Measurements from ENCODE around the gene TUBB4B.
"Not testable (repeated sequence)": the region's sequence is repeated elsewhere in the genome, so short reads cannot be mapped to it uniquely, and the experiment has no call there.

The TUBB4B gene

DNA sequence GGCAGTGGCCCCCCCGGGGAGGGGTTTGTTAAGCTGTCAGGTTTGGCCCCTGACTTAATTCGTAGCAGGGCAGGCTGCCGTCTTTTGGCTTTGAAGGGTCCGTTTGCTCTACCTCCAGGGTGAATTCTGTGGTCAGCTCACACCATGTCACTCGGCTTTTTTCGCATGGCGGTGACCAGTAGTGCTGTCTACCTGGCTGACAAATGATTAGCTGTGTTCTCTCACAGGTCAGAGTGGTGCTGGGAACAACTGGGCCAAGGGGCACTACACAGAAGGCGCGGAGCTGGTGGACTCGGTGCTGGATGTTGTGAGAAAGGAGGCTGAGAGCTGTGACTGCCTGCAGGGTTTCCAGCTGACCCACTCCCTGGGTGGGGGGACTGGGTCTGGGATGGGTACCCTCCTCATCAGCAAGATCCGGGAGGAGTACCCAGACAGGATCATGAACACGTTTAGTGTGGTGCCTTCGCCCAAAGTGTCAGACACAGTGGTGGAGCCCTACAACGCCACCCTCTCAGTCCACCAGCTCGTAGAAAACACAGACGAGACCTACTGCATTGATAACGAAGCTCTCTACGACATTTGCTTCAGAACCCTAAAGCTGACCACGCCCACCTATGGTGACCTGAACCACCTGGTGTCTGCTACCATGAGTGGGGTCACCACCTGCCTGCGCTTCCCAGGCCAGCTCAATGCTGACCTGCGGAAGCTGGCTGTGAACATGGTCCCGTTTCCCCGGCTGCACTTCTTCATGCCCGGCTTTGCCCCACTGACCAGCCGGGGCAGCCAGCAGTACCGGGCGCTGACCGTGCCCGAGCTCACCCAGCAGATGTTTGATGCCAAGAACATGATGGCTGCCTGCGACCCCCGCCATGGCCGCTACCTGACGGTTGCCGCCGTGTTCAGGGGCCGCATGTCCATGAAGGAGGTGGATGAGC is 1.4 kb downstream of the TUBB4B start:
- peaks cover 43% of the 10 kb centered on the region for H3K4me1 Mint-ChIP-seq (ENCODE audit: low read depth)
- H3K36me3 Mint-ChIP-seq (ENCODE audit: low read depth) = peaks cover 39% of the 10 kb centered on the region
- intact Hi-C loops (cut with micrococcal nuclease) = no loop called here
- H3K27me3 Mint-ChIP-seq = no peaks in the 10 kb centered on the region
- H3K27ac Mint-ChIP-seq = peak overlapping the region; percentile 90
- H3K4me3 Mint-ChIP-seq = peak overlapping the region; percentile 78
- no peaks in the 10 kb centered on the region for H3K9me3 Mint-ChIP-seq

DNA sequence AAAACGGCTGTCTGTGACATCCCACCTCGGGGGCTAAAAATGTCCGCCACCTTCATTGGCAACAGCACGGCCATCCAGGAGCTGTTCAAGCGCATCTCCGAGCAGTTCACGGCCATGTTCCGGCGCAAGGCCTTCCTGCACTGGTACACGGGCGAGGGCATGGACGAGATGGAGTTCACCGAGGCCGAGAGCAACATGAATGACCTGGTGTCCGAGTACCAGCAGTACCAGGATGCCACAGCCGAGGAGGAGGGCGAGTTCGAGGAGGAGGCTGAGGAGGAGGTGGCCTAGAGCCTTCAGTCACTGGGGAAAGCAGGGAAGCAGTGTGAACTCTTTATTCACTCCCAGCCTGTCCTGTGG is 2.2 kb downstream of the TUBB4B start:
- H3K27ac Mint-ChIP-seq; H3K4me3 Mint-ChIP-seq; intact Hi-C loops (cut with micrococcal nuclease); H3K9me3 Mint-ChIP-seq; H3K27me3 Mint-ChIP-seq: not testable (repeated sequence)
- Mint-ChIP-seq H3K4me1 (ENCODE audit: low read depth) (peaks cover 37% of the 10 kb centered on the region), H3K36me3 (ENCODE audit: low read depth) (peaks cover 39% of the 10 kb centered on the region)

DNA sequence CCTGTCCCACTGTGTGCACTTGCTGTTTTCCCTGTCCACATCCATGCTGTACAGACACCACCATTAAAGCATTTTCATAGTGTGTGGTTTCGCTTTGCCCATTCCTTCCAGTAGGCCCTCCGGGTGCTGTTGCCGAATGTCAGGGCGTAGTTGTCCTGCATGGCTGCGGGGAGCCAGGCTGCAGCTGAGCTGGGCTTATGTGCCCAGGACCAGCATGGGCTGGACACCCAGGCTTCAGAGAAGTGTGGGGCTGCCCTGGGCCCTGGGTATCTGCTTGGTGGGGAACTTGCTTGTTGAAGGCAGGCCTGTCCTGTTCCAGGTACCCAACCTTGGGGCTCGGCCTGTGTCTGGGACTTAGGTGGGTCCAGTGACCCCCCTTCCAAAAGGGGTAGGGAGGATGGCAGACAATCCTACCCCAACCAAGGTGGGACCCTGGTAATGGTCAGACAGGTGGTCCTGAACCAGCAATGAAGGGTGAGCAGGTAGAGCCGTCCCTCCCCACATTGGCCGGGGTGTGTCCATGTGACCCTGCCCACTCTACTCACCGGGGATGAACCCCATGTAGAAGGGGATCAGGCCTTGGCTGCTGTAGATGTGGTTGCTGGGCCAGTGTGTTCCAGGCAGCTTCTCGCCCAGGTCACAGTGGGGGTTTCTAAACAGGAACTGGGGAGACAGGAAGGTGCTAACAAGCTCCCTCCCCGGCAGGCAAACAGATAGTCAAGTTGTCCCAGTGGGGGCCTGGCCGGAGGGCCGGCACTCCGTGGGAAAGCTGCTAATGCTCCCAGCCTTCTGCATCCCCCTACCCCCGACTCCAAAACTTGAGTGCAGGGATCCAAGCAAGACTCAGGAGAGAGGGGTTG is 2.8 kb downstream of the TUBB4B start:
- H3K27me3 Mint-ChIP-seq = no peaks in the 10 kb centered on the region
- peak overlapping the region; percentile 9 for H3K27ac Mint-ChIP-seq
- peak overlapping the region; percentile 24 for H3K4me3 Mint-ChIP-seq
- peaks cover 31% of the 10 kb centered on the region for H3K4me1 Mint-ChIP-seq (ENCODE audit: low read depth)
- intact Hi-C loops (cut with micrococcal nuclease) = no loop called here
- peaks cover 37% of the 10 kb centered on the region for H3K36me3 Mint-ChIP-seq (ENCODE audit: low read depth)
- no peaks in the 10 kb centered on the region for H3K9me3 Mint-ChIP-seq

GRCh38 chr9:137244486-137245449 is 3.7 kb downstream of the TUBB4B start:
- Mint-ChIP-seq H3K36me3 (ENCODE audit: low read depth) (peaks cover 33% of the 10 kb centered on the region), H3K27me3 (no peaks in the 10 kb centered on the region), H3K4me1 (ENCODE audit: low read depth) (peaks cover 26% of the 10 kb centered on the region), H3K4me3 (no peak overlapping the region), H3K27ac (peak overlapping the region; percentile 9), H3K9me3 (no peaks in the 10 kb centered on the region)
- intact Hi-C loops (cut with micrococcal nuclease) = no loop called here

DNA sequence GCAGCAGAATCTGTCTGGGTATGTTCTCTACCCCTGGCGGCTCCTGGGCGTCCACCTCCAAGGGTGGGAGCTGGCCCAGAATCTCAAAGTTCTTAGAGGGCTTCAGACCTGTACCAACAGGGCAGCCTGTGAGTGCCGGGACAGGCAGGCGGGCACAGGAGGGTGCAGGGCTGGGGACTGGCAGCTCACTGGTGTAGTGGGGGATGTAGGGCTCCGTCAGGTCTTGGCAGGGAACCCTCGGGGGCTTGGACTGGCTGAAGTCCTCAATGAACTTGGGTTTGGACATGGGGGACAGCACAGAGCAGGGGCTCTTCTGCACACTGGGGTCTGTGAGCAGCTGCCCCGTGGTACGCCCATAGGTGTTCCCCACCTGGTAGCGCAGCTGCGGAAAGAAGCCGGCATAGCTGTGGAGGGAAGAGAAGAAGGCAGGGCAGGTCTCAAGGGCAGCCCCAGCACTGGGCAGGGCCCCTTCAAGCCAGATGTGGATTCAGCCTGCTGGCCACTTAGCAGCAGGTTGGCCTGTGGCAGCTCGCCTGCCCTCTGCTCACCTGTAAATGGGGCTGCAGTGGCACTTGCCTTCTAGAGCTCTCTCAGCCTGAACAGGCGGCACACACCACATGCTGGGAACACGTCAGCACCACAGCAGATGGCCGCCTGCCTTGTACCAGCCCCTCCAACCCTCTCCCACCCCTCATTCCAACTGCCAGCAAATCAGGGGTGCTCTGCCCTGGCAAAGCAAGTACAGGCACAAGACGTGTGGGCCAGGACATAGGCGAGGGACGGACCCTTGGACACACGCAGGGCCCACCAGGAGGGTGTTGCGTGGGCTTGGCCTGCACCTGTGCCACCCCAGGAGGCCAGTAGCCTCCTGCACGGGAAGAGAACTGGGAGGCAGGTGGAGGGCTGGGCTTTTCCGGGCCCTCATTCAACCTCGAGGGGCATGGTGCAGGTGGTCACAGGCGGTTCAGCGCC is 4.6 kb downstream of the TUBB4B start:
- Mint-ChIP-seq H3K4me1 (ENCODE audit: low read depth) (peaks cover 26% of the 10 kb centered on the region), H3K27me3 (no peaks in the 10 kb centered on the region), H3K4me3 (no peak overlapping the region), H3K36me3 (ENCODE audit: low read depth) (peaks cover 33% of the 10 kb centered on the region), H3K9me3 (no peaks in the 10 kb centered on the region), H3K27ac (no peak overlapping the region)
- intact Hi-C loops (cut with micrococcal nuclease) = no loop called here

- intact Hi-C loops (cut with micrococcal nuclease) = no loop called here
- Mint-ChIP-seq H3K36me3 (ENCODE audit: low read depth) (peaks cover 19% of the 10 kb centered on the region), H3K4me1 (ENCODE audit: low read depth) (peaks cover 23% of the 10 kb centered on the region), H3K9me3 (no peaks in the 10 kb centered on the region), H3K4me3 (no peak overlapping the region), H3K27ac (no peak overlapping the region), H3K27me3 (no peaks in the 10 kb centered on the region)
Measured at GRCh38 chr9:137247135-137247915, 6.2 kb downstream of the TUBB4B start.

GRCh38 chr9:137247916-137248175 is 6.8 kb downstream of the TUBB4B start:
- no peaks in the 10 kb centered on the region for H3K27me3 Mint-ChIP-seq
- intact Hi-C loops (cut with micrococcal nuclease) = no loop called here

DNA sequence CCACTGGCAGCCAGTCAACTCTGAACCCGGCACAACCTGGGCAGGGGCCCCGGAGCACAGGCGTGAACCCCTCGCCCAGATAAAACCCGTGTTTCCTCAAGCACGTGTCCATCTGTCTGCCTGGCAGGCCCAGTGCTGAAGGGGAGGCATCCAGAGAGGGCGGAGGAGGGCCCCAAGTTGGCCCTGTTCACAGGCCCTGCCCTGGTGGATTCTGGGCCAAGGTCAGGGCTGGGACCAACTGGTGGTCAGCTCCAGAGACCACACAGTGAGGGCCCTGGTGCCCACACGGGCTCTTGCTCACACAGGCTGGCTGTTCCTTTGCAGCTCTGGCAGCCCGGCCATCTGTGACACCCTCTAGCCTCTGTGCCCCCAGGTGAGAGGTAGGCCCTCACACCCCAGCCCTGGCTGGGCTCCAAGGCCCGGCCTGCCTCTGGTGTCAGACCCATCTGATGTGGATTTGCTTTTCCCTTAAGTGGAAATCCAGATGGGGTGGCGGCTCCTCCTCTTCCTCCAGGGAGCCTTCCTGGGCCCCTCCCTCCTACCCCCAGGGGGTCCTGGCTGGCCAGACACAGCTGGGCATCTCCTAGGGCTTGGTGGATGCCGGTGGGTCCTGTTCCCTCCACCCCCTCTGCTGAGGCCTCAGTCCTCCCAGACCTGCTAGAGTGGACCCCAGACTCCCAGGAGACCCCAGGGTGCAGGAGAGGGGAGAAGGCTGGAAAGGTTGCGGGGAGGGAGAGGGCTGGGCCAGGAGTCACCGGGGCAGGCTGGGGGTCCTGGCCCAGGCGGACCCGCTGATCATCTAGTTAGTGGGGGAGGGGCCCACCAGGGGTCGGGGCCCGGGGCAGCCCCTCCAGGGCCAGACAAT is 9.5 kb downstream of the TUBB4B start:
- Mint-ChIP-seq H3K27me3 (peaks cover 6% of the 10 kb centered on the region), H3K9me3 (no peaks in the 10 kb centered on the region), H3K4me3 (no peak overlapping the region), H3K4me1 (ENCODE audit: low read depth) (peaks cover 14% of the 10 kb centered on the region), H3K36me3 (ENCODE audit: low read depth) (no peaks in the 10 kb centered on the region), H3K27ac (peak overlapping the region; percentile 18)
- intact Hi-C loops (cut with micrococcal nuclease) = no loop called here

More at GRCh38 chr9:137247916-137248175, 6.8 kb downstream of the TUBB4B start:
- Mint-ChIP-seq H3K27ac (no peak overlapping the region), H3K9me3 (no peaks in the 10 kb centered on the region), H3K4me3 (no peak overlapping the region), H3K4me1 (ENCODE audit: low read depth) (peaks cover 17% of the 10 kb centered on the region), H3K36me3 (ENCODE audit: low read depth) (peaks cover 14% of the 10 kb centered on the region)

DNA sequence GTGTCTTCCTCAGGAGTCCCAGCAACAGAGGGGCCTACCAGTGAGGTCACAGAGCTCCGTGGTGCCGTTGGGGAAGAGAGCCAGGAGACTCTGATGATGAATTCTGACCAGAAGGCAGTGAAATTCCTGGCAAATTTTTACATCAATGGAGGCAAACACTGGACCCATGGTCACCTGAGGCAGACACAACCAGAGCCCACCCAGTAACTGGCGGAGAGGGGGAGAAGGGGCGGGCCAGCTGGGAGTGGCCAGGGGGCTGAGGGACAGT is 10.0 kb downstream of the TUBB4B start, which contains the start of gene STPG3:
Gene STPG3, plus strand, starts transcription at position 93 of the 268 bp plus-strand sequence. Its CDS starts 1 bp downstream, at position 94.
- H3K9me3 Mint-ChIP-seq = no peaks in the 10 kb centered on the region
- peaks cover 19% of the 10 kb centered on the region for H3K4me1 Mint-ChIP-seq (ENCODE audit: low read depth)
- H3K4me3 Mint-ChIP-seq = no peak within 1 kb of the TSS
- H3K36me3 Mint-ChIP-seq (ENCODE audit: low read depth) = peaks cover 4% of the 10 kb centered on the region
- peaks cover 6% of the 10 kb centered on the region for H3K27me3 Mint-ChIP-seq
- intact Hi-C loops (cut with micrococcal nuclease) = no loop called here
- H3K27ac Mint-ChIP-seq = peak within 1 kb of the TSS; percentile 18

DNA sequence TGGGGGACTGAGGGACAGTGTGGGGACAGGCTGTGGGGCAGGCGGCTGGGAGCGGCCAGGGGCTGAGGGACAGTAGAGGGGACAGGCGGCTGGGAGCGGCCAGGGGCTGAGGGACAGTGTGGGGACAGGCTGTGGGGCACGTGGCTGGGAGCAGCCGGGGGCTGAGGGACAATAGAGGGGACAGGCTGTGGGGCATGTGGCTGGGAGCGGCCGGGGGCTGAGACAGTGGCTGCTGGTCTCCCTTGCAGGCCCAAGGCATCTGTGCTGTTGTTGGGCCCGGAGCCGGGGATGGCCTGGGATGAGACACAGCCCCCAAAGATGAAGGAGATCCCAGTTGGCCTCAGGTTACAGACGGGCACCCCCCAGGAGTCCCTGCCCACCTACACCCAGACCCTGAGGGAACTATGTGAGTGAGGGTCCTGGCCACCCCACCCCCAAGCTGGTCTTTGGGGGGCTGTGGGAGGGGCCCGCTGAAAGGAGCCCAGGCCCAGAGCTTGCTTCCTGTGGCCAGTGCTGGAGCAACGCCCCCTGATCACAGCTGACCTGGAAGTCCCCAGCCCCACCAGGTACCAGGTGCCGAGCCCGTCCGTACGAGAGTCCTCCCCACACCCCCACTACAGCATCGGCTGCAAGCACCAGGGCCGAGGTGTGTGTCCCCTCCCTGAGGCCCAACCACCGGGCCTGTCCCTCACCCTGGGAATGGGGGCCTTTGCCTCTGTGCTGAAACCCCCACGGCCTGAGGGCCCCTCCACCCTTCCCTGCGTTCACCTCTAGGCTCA is 10.6 kb downstream of the TUBB4B start:
- peaks cover 6% of the 10 kb centered on the region for H3K27me3 Mint-ChIP-seq
- no peaks in the 10 kb centered on the region for H3K9me3 Mint-ChIP-seq
- H3K36me3 Mint-ChIP-seq (ENCODE audit: low read depth) = peaks cover 9% of the 10 kb centered on the region
- peaks cover 24% of the 10 kb centered on the region for H3K4me1 Mint-ChIP-seq (ENCODE audit: low read depth)
- intact Hi-C loops (cut with micrococcal nuclease) = no loop called here
- peak overlapping the region; percentile 18 for H3K27ac Mint-ChIP-seq
- no peak overlapping the region for H3K4me3 Mint-ChIP-seq

Measured in dendritic cell treated with granulocyte-macrophage colony-stimulating factor and Interleukin-4, amounts not matched to agents 40 ng/mL and 50 ng/mL, for 4 days (primary cell).